SK-N-SH (cell line): Measurements from ENCODE around the gene USP10.

Source experiments
- CTCF ChIP-seq: fragments of 200-600 bp; sonication (generic); IDR thresholded peaks from 2 replicates; pipeline ENCODE4 v1.6.1; 2017; ENCODE audit warnings: antibody characterized with exemption, mild to moderate bottlenecking, moderate library complexity
- RFX5 ChIP-seq: IDR thresholded peaks from 2 replicates; pipeline ENCODE4 v1.6.1; 2012; ENCODE audit warnings: mild to moderate bottlenecking, improper control_type of control experiment, low read length

- TF ChIP-seq RFX5 (no peak), CTCF (no peak)
These were observed 116.7 kb downstream of the USP10 start for GRCh38 chr16:84816485-84816884.
